Keratinocyte (primary cell): ENCODE measurements around the gene NDUFS7. TPM values are rescaled to one million over a fixed set of nuclear protein-coding genes. Genes with fewer than 3 reads are reported as not detected.

ENCODE experiments used
- DNase-seq: peaks from one replicate; pipeline ENCODE4 v3.0.0-alpha.2; 2011; ENCODE audit warnings: low read depth, missing footprints, low spot score
- FAIRE-seq: peaks from 2 replicates; lab custom pipeline; 2011; peaks lifted over from hg19 to GRCh38; lab: Jason Lieb, UNC
- H2AFZ ChIP-seq: 2 replicates; pipeline ENCODE4 v1.6.0; 2012; ENCODE audit warnings: low read length, control low read depth, inconsistent platforms; ENCODE audit not compliant: control insufficient read depth
- H3K27ac ChIP-seq: 2 replicates; pipeline ENCODE4 v1.5.1; 2011; ENCODE audit warnings: low read length; ENCODE audit not compliant: control insufficient read depth, insufficient read depth
- H3K27me3 ChIP-seq: 3 replicates; pipeline ENCODE4 v1.6.0; 2011; ENCODE audit warnings: low read length; ENCODE audit not compliant: control insufficient read depth, insufficient read depth; ENCODE audit errors: extremely low read depth
- H3K36me3 ChIP-seq, 2 experiments: 2 replicates in 1 of 2; 3 replicates in 1 of 2; pipeline ENCODE4 v1.5.1; 2011; ENCODE audit warnings: low read length in 2 of 2, mild to moderate bottlenecking in 1 of 2; ENCODE audit not compliant: control insufficient read depth in 2 of 2, insufficient read depth in 2 of 2; ENCODE audit errors: extremely low read depth in 1 of 2
- H3K4me1 ChIP-seq: 3 replicates; pipeline ENCODE4 v1.5.1; 2011; ENCODE audit warnings: low read length; ENCODE audit not compliant: control insufficient read depth, insufficient read depth; ENCODE audit errors: extremely low read depth
- H3K4me2 ChIP-seq: 3 replicates; pipeline ENCODE4 v1.6.0; 2011; ENCODE audit warnings: low read depth, low read length; ENCODE audit not compliant: control insufficient read depth, insufficient read depth; ENCODE audit errors: extremely low read depth
- H3K4me3 ChIP-seq, 3 experiments: fragments of 200-600 bp in 1 of 3; sonication (generic) in 1 of 3; 2 replicates in 2 of 3; 3 replicates in 1 of 3; pipeline ENCODE4 v1.5.1; 2011 to 2016; ENCODE audit warnings: low read length in 3 of 3, mild to moderate bottlenecking in 3 of 3, control low read depth in 2 of 3, inconsistent platforms in 1 of 3, low read depth in 1 of 3, mixed read lengths in 1 of 3, mixed run types in 1 of 3, moderate library complexity in 1 of 3; ENCODE audit not compliant: control insufficient read depth in 2 of 3, insufficient read depth in 2 of 3; ENCODE audit errors: extremely low read depth in 1 of 3
- H3K79me2 ChIP-seq: 2 replicates; pipeline ENCODE4 v1.6.0; 2012; ENCODE audit warnings: low read length; ENCODE audit not compliant: control insufficient read depth, insufficient read depth
- H3K9ac ChIP-seq: 3 replicates; pipeline ENCODE4 v1.6.0; 2011; ENCODE audit warnings: low read length; ENCODE audit not compliant: control insufficient read depth, insufficient read depth; ENCODE audit errors: extremely low read depth
- H3K9me1 ChIP-seq: 3 replicates; pipeline ENCODE4 v1.6.0; 2011; ENCODE audit warnings: low read length; ENCODE audit not compliant: control insufficient read depth, insufficient read depth; ENCODE audit errors: extremely low read depth
- H3K9me3 ChIP-seq: 2 replicates; pipeline ENCODE4 v1.5.1; 2012; ENCODE audit warnings: low read depth, low read length; ENCODE audit not compliant: control insufficient read depth
- H4K20me1 ChIP-seq: 3 replicates; pipeline ENCODE4 v1.6.0; 2011; ENCODE audit warnings: low read length; ENCODE audit not compliant: control insufficient read depth, insufficient read depth; ENCODE audit errors: extremely low read depth
- EZH2 ChIP-seq: IDR thresholded peaks from one replicate; pipeline ENCODE4 v1.6.1; 2012; ENCODE audit warnings: inconsistent platforms, mild to moderate bottlenecking, low read length, moderate library complexity
- dilution Hi-C: fragments of 300-500 bp; cut with MboI; formaldehyde crosslinking; loops from one replicate; pipeline ENCODE4 v1.7.0; 2020; ENCODE audit warnings: low sequenced_read_pairs; ENCODE audit not compliant: extremely low pct_ligation_motif_present
- polyA plus RNA-seq, 5 experiments: library from polyadenylated mRNA; depleted of rRNA in 3 of 5; stranded (reverse) in 3 of 5; stranded (forward) in 1 of 5; unstranded in 1 of 5; fragments of >200 nt; gene quantifications; 1 replicate in 1 of 5; 2 replicates in 3 of 5; 3 replicates in 1 of 5; pipeline versions ENCODE4 v1.2.1 to v1.2.3, GENCODE V29; 2011 to 2012; ENCODE audit warnings: missing spikeins in 2 of 5, low read depth in 1 of 5, low replicate concordance in 1 of 5
- TF ChIP-seq, protein P1 (sequence below), 3 experiments: IDR thresholded peaks in 1 of 3; conservative IDR thresholded peaks in 1 of 3; optimal IDR thresholded peaks in 1 of 3; 2 replicates in 2 of 3; 3 replicates in 1 of 3; pipeline versions ENCODE3 to v1.5.1; 2011; ENCODE audit warnings: low read length in 3 of 3, mild to moderate bottlenecking in 3 of 3, moderate library complexity in 2 of 3, control low read depth in 1 of 3, inconsistent platforms in 1 of 3; ENCODE audit not compliant: insufficient read depth in 2 of 3; ENCODE audit errors: extremely low read depth in 1 of 3

NDUFS7 gene
- polyA plus RNA-seq, 1 donor (not counting 4 experiments of a cell fraction or from before 2014, with no cell fraction given), result 23.2 TPM

DNA sequence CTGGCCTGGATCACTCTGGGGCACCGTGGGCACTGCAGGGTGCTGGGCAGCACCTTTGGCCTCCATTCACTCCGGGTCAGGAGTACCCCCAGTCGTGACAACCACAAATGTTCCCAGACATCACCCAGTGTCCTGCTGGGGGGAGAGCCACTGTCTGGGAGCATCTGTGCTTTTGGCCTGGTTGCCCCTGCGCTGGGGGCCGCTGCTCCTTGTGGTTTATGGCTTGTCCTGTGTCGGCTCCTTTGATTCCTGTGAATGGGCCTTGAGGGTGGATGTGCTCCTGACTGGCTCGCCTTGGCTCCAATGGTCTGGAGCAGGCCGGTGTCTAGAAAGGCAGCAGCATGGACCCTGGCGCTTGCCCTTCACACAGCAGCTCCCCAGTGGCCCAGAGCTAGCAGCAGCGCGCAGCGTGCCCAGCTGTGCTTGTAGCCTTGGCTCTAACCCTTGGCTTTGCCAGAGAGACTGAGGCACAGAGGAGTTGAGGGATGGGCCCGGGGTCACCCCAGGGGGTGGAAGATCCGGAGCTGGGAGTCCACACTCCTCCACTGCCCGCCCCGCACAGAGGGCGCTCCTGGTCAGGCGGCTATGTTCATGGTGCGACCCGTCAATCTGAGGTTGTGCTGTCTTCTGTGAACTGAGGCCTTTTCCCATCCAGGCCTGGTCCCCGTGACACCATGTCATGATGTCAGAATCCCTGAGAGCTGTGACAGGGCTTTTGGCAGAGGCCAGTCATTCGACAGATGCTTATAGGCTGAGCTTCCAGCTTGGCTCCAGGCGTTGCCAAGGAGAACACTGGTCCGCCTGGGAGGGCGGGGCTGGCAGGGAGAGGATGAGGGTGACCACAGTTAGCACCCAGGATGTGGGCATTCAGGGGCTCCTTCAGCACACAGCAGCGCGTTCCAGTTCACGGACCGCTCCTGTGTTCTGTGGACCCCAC lies 27.8 kb downstream of the NDUFS7 start:
- H4K20me1 ChIP-seq, result peaks cover 66% of the 10 kb centered on the region

DNA sequence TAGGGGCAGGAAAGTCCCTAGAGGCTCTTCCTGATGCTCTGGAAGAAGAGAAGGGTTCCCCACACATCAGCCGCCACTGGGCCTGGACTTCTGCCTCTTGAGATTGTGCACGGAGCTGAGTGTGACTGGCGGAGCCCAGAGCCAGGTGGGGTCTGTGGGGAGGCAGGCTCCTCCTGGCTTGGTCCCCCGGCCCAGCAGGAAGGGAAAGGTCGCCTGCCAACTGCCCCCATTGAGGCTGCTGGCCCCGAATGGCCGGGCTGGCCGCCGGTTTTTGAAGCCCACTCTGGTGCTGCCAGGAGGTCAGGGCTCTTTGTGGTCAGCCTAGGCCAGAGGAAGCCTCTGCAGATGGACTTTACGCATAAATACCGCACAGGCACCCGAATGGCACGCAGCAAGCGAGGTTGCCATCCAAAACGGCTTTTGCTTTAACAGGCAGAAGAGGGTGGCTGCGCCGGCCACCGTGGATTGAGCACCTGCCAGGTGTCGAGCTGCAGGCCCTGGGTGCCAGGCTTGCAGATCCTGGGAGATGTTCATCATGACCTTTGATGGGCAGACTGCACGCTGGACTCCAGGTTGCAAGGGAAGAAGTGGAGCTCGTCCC lies 28.7 kb downstream of the NDUFS7 start:
- peaks cover 55% of the 10 kb centered on the region for H3K4me1 ChIP-seq
- H3K4me2 ChIP-seq, result no peak overlapping the region
- H3K79me2 ChIP-seq, result peaks cover 92% of the 10 kb centered on the region
- no peaks in the 10 kb centered on the region for H3K9me3 ChIP-seq
- H3K4me3 ChIP-seq, result no peak overlapping the region
- H3K9ac ChIP-seq, result no peak overlapping the region
- no peak for DNase-seq
- no peak for FAIRE-seq
- dilution Hi-C loops, result no loop called here
- H3K27me3 ChIP-seq, result no peaks in the 10 kb centered on the region
- no peak overlapping the region for H2AFZ ChIP-seq
- TF ChIP-seq EZH2, result no peak
- TF ChIP-seq, protein P1, sequence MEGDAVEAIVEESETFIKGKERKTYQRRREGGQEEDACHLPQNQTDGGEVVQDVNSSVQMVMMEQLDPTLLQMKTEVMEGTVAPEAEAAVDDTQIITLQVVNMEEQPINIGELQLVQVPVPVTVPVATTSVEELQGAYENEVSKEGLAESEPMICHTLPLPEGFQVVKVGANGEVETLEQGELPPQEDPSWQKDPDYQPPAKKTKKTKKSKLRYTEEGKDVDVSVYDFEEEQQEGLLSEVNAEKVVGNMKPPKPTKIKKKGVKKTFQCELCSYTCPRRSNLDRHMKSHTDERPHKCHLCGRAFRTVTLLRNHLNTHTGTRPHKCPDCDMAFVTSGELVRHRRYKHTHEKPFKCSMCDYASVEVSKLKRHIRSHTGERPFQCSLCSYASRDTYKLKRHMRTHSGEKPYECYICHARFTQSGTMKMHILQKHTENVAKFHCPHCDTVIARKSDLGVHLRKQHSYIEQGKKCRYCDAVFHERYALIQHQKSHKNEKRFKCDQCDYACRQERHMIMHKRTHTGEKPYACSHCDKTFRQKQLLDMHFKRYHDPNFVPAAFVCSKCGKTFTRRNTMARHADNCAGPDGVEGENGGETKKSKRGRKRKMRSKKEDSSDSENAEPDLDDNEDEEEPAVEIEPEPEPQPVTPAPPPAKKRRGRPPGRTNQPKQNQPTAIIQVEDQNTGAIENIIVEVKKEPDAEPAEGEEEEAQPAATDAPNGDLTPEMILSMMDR (optimal IDR thresholded peaks at IDR 0.05 in 1 of 3, IDR thresholded peaks at IDR 0.05 in 1 of 3, conservative IDR thresholded peaks at IDR 0.05 in 1 of 3; ENCODE audit: extremely low read depth in 1 of 3, insufficient read depth in 2 of 3, low read length in 3 of 3), result no peak
- peaks cover 74% of the 10 kb centered on the region for H4K20me1 ChIP-seq
- no peak overlapping the region for H3K27ac ChIP-seq
- peaks cover 8 to 25% of the 10 kb centered on the region in 2 experiments for H3K36me3 ChIP-seq
- H3K9me1 ChIP-seq, result peaks cover 4% of the 10 kb centered on the region

More for the DNA sequence above, 27.8 kb downstream of the NDUFS7 start:
- no peak overlapping the region for H3K27ac ChIP-seq
- FAIRE-seq (no peak), DNase-seq (no peak)
- H3K79me2 ChIP-seq, result peaks cover 83% of the 10 kb centered on the region
- H2AFZ ChIP-seq, result no peak overlapping the region
- H3K4me3 ChIP-seq, result no peak overlapping the region
- dilution Hi-C loops, result no loop called here
- no peaks in the 10 kb centered on the region for H3K27me3 ChIP-seq
- peaks cover 51% of the 10 kb centered on the region for H3K4me1 ChIP-seq
- TF ChIP-seq, protein P1 (optimal IDR thresholded peaks at IDR 0.05 in 1 of 3, IDR thresholded peaks at IDR 0.05 in 1 of 3, conservative IDR thresholded peaks at IDR 0.05 in 1 of 3; ENCODE audit: extremely low read depth in 1 of 3, insufficient read depth in 2 of 3, low read length in 3 of 3), result no peak
- TF ChIP-seq EZH2, result no peak
- no peak overlapping the region for H3K4me2 ChIP-seq
- peaks cover 5 to 20% of the 10 kb centered on the region in 2 experiments for H3K36me3 ChIP-seq
- peak overlapping the region; percentile 4 for H3K9ac ChIP-seq
- no peaks in the 10 kb centered on the region for H3K9me3 ChIP-seq
- peaks cover 4% of the 10 kb centered on the region for H3K9me1 ChIP-seq
